Karpas-422 (cell line): ENCODE results near the gene PDXP. TPM values are rescaled to one million over a fixed set of nuclear protein-coding genes. Genes with fewer than 3 reads are reported as not detected.

Source experiments
- DNase-seq: peaks from one replicate; pipeline ENCODE4 v3.0.0-alpha.2; 2015
- H2AFZ ChIP-seq: fragments of 200-600 bp; sonication (generic); 2 replicates; pipeline ENCODE4 v1.6.1; 2014; ENCODE audit warnings: antibody characterized with exemption, low read length, mixed read lengths
- H3K27ac ChIP-seq: fragments of 200-600 bp; sonication (generic); 2 replicates; pipeline ENCODE4 v1.5.1; 2014; ENCODE audit warnings: mild to moderate bottlenecking, low read length, moderate library complexity
- H3K27me3 ChIP-seq: fragments of 200-600 bp; sonication (generic); 2 replicates; pipeline ENCODE4 v1.6.1; 2014; ENCODE audit warnings: low read length, mixed read lengths
- H3K36me3 ChIP-seq: fragments of 200-600 bp; sonication (generic); 2 replicates; pipeline ENCODE4 v1.6.1; 2014; ENCODE audit warnings: low read length, mixed read lengths; ENCODE audit not compliant: insufficient read depth
- H3K4me1 ChIP-seq: fragments of 200-600 bp; sonication (generic); 2 replicates; pipeline ENCODE4 v1.6.1; 2014; ENCODE audit warnings: mild to moderate bottlenecking, low read length, mixed read lengths
- H3K4me2 ChIP-seq: fragments of 200-600 bp; sonication (generic); 2 replicates; pipeline ENCODE4 v1.6.1; 2014; ENCODE audit warnings: low read length, low read depth, mild to moderate bottlenecking; ENCODE audit not compliant: poor library complexity, severe bottlenecking
- H3K4me3 ChIP-seq: fragments of 200-600 bp; sonication (generic); 2 replicates; pipeline ENCODE4 v1.5.1; 2014; ENCODE audit warnings: mild to moderate bottlenecking, antibody characterized with exemption, low read length, mixed read lengths
- H3K79me2 ChIP-seq: fragments of 200-600 bp; sonication (generic); 2 replicates; pipeline ENCODE4 v1.6.1; 2014; ENCODE audit warnings: mild to moderate bottlenecking, low read length, mixed read lengths
- H3K9ac ChIP-seq: fragments of 200-600 bp; sonication (generic); 2 replicates; pipeline ENCODE4 v1.6.0; 2014; ENCODE audit warnings: low read length
- H3K9me2 ChIP-seq: fragments of 200-600 bp; sonication (generic), shearing (Covaris generic); replicated peaks from 2 replicates; pipeline ENCODE4 v1.6.0; 2014; ENCODE audit warnings: mild to moderate bottlenecking, low read length, moderate library complexity; ENCODE audit not compliant: insufficient read depth
- H3K9me3 ChIP-seq: fragments of 300-700, 200-600 bp; sonication (generic); 2 replicates; pipeline ENCODE4 v1.6.1; 2014; ENCODE audit warnings: low read length, mixed read lengths
- H4K20me1 ChIP-seq: fragments of 200-600 bp; sonication (generic); 2 replicates; pipeline ENCODE4 v1.6.1; 2014; ENCODE audit warnings: mild to moderate bottlenecking, antibody characterized with exemption, low read length, low read depth; ENCODE audit not compliant: insufficient read depth
- total RNA-seq: library from RNA; depleted of rRNA; stranded (reverse); fragments of >200 nt; shearing (Covaris generic); gene quantifications from 2 replicates; pipeline ENCODE4 v1.2.3, GENCODE V29; 2014; ENCODE audit warnings: low replicate concordance

Gene PDXP
- total RNA-seq, 1 experiment from 2014 or later = 78.9 TPM

DNA sequence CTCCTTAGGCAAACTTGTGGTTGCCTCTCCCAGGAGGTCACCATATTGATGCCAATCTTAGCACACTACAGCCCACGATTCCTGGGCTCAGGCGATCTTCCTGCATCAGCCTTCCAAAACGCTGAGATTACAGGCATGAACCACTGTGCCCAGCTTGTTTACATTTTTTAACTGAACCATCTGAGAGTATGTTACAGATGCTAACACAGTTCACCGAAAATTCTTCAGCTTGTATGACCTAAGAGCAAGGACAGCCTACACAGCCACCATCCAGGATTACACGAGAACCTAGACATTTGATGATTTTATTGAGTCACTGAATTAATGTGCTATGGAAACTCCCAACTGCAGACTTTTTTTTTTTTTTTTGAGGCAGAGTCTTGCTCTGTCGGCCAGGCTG is 11.1 kb downstream of the PDXP start:
- Histone ChIP-seq H3K9me2 (no peaks in the 10 kb centered on the region), H2AFZ (no peak overlapping the region), H3K4me1 (peaks cover 17% of the 10 kb centered on the region), H3K4me2 (no peak overlapping the region), H3K27ac (no peak overlapping the region), H3K79me2 (peaks cover 28% of the 10 kb centered on the region), H3K27me3 (no peaks in the 10 kb centered on the region), H3K4me3 (no peak overlapping the region), H3K9ac (no peak overlapping the region), H3K36me3 (no peaks in the 10 kb centered on the region; the same call in none of the 2 replicates), H3K9me3 (no peaks in the 10 kb centered on the region), H4K20me1 (peaks cover 20% of the 10 kb centered on the region; the same call in 1 of the 2 replicates)
- DNase-seq = no peak

DNA sequence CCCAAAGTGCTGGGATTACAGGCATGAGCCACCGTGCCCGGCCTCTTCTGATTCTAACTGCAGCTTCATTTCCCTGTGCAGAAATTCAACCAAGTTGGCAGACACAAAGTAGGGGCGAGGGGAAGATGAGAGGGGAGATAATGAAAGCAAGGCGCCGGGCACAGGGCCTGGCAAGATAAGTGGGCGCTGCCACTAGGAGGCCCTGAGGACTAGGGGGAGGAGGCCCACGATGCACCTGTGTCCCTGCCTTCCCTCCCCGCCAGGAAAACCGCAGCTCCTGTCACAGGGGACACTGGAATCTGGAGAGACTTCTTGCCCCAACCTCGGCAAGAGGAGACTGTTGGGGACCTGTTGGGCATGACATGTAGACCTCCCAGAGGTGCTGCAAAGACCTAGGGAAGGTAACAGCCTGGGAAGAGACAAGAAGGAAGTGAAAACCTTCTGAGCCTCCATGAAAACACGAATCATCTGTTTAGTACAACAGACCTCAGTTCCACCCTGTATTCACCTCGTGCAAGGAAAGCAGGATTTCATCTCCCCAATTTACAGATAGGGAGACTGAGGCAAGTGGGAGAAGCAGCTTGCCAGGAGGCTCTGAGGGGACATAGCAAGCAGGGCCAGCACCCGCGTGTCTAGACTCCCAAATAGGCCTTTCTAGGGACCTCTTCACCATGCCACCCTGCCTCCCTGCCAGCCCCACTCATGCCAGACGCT is 13.8 kb downstream of the PDXP start:
- H3K27me3 ChIP-seq = no peaks in the 10 kb centered on the region
- no peak overlapping the region for H3K4me2 ChIP-seq
- H3K4me3 ChIP-seq = no peak overlapping the region
- H4K20me1 ChIP-seq = no peaks in the 10 kb centered on the region
- DNase-seq = no peak
- H3K4me1 ChIP-seq = peaks cover 38% of the 10 kb centered on the region
- H2AFZ ChIP-seq = no peak overlapping the region
- no peak overlapping the region for H3K27ac ChIP-seq
- H3K9me2 ChIP-seq = no peaks in the 10 kb centered on the region
- no peaks in the 10 kb centered on the region for H3K9me3 ChIP-seq
- no peaks in the 10 kb centered on the region for H3K36me3 ChIP-seq
- H3K9ac ChIP-seq = no peak overlapping the region
- peaks cover 6% of the 10 kb centered on the region; the same call in 1 of the 2 replicates for H3K79me2 ChIP-seq

DNA sequence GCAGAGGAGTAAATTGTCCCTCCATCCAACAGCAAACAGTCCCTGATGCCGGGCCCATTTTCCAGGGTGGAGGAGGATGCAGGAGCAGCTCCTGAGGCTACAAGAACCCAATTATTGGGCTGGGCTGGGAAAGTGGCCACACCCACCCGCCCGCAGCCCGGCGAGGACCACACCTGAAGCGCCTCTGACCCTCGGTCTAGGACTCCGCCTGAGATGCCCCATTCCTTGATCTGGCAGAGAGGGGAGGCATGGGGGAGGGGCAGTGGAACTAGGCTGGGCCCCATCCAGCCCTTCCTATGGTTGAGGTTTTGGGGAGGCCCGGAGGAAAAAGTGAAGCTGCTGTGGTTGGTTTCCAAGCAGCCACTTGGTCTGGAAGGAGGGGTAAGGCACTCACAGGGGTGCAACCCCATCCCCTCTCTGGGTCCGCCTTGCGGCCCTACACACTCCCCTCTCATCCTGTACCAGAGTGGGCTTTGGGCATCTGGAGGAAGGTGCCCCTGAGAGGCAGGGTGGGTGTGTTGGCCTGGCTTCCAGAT is 14.5 kb downstream of the PDXP start:
- Histone ChIP-seq H3K36me3 (no peaks in the 10 kb centered on the region), H3K4me3 (no peak overlapping the region), H3K4me1 (peaks cover 34% of the 10 kb centered on the region), H3K27me3 (no peaks in the 10 kb centered on the region), H3K9ac (no peak overlapping the region), H3K9me3 (no peaks in the 10 kb centered on the region), H3K4me2 (no peak overlapping the region), H2AFZ (no peak overlapping the region), H4K20me1 (no peaks in the 10 kb centered on the region), H3K27ac (no peak overlapping the region), H3K79me2 (no peaks in the 10 kb centered on the region), H3K9me2 (no peaks in the 10 kb centered on the region)
- no peak for DNase-seq

DNA sequence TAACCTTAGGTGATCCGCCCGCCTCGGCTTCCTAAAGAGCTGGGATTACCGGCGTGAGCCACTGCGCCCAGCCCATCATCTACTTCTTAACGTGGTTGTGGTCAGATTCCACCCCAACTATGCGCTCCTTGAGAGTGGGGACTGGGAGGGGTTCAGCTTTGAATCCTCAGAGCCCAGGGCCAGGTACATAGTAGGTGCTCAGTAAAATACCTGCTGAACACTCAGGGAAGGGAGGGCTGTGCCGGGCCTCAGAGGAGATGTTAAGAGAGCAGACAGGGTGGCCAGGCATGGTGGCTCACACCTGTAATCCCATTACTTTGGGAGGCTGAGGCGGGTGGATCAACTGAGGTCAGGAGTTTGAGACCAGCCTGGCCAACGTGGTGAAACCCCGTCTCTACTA is 15.7 kb downstream of the PDXP start:
- Histone ChIP-seq H2AFZ (no peak overlapping the region), H3K79me2 (no peaks in the 10 kb centered on the region), H4K20me1 (no peaks in the 10 kb centered on the region), H3K9ac (no peak overlapping the region), H3K9me3 (no peaks in the 10 kb centered on the region), H3K4me1 (peaks cover 34% of the 10 kb centered on the region), H3K9me2 (no peaks in the 10 kb centered on the region), H3K36me3 (no peaks in the 10 kb centered on the region), H3K4me3 (no peak overlapping the region), H3K27me3 (no peaks in the 10 kb centered on the region), H3K4me2 (no peak overlapping the region), H3K27ac (no peak overlapping the region)
- DNase-seq = no peak

DNA sequence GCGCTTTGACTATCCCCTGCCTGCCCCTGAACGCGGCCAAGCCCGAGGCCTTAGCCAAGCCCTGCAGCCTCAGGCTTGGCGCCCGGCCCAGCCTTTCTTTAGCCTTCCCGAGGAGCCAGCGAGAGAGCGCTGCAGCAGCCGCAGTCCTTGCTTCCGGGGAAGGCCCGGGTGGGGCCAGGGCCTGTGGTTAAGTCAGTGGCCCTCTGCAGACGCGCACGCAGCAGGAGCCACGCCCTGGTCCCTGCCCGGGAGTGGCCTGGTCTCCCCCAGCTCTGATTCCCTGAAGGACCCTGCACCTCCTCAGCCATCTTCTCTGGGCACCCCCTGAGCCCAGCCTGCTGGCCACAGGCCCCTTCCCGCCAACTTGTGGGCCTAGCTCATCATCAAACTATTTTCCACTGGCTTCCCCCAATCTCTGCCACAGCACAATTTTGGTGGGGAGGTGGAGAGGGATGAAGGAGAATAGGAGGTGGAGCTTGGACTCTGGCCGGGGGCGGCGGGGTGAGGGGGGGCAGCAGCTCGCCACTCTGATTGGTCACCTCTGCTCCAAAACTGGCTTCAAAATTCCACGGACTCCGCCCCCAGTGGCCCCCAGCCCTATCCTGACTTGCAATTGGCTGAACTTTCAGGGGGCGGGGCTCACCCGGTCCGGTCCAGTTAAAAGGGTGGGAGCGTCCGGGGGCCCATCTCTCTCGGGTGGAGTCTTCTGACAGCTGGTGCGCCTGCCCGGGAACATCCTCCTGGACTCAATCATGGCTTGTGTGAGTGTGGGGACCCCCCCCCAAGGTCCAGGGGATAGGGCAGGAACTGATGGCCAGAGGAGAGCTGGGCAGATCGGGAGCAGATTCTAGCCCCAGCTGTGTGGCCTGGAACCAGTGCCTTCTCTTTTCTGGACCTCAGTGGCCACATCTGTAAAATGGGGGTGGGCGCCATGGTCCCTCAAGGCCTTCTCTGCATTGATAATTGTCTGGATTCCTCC is 16.7 kb downstream of the PDXP start, which contains the start of gene LGALS1:
Gene LGALS1, plus strand, starts transcription at position 686 of the 979 bp plus-strand sequence. Its CDS starts 67 bp downstream, at position 753.
- Histone ChIP-seq H3K4me1 (peaks cover 34% of the 10 kb centered on the region), H4K20me1 (no peaks in the 10 kb centered on the region), H3K79me2 (no peaks in the 10 kb centered on the region), H3K9ac (peak within 1 kb of the TSS; percentile 75), H3K27ac (peak within 1 kb of the TSS; percentile 85), H3K36me3 (no peaks in the 10 kb centered on the region), H3K9me2 (no peaks in the 10 kb centered on the region), H3K4me2 (peak within 1 kb of the TSS; percentile 86), H2AFZ (peak within 1 kb of the TSS; percentile 52; the same call in 1 of the 2 replicates), H3K4me3 (peak within 1 kb of the TSS; percentile 69), H3K27me3 (no peaks in the 10 kb centered on the region), H3K9me3 (no peaks in the 10 kb centered on the region)
- peak; percentile 87 for DNase-seq

DNA sequence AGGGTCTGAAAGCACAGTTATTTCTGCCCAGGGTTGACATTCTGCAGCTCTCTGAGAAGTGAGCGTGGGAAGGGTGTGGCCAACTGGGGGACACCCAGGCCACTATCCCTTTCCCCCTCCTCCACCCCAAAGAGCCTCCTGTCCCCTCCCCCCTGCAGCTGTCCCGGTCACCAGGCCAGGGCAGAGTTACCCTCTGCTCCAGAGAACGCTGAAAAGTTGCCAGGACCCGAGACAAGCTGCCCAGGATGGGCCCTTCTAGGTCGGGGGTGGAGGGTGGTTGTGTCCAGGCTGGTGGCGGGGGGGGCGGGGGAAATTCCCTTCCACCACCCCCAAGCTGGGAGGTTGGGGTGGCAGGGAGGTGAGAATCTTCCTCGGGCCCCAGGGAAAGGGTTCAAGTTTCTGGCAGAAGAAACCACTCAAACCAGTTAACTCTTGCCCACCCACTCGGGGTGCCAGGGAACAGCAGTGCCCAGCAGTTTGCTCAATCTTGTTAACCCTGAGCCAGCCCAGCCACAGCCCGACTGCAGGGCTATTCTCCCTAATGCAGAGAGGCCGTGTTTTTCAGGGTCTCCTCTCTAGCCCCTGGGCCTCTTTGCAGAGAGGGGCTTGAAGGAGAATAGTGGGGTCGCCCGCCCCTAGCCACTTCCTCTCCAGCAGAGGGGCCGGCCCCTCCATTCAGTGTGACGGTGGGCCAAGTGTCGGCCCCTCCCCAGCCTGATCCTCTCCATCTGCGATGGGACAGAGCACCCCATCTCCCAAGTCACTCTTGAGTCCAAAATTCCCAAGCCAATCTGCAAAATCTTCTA is 17.6 kb downstream of the PDXP start:
- DNase-seq = peak; percentile 55
- peak overlapping the region; percentile 75 for H3K9ac ChIP-seq
- no peaks in the 10 kb centered on the region for H3K27me3 ChIP-seq
- H3K9me2 ChIP-seq = no peaks in the 10 kb centered on the region
- peak overlapping the region; percentile 86 for H3K4me2 ChIP-seq
- H3K4me1 ChIP-seq = peaks cover 34% of the 10 kb centered on the region
- no peaks in the 10 kb centered on the region for H3K9me3 ChIP-seq
- peak overlapping the region; percentile 69 for H3K4me3 ChIP-seq
- H3K27ac ChIP-seq = peak overlapping the region; percentile 85
- no peaks in the 10 kb centered on the region for H3K79me2 ChIP-seq
- no peaks in the 10 kb centered on the region for H4K20me1 ChIP-seq
- H2AFZ ChIP-seq = no peak overlapping the region
- H3K36me3 ChIP-seq = no peaks in the 10 kb centered on the region

DNA sequence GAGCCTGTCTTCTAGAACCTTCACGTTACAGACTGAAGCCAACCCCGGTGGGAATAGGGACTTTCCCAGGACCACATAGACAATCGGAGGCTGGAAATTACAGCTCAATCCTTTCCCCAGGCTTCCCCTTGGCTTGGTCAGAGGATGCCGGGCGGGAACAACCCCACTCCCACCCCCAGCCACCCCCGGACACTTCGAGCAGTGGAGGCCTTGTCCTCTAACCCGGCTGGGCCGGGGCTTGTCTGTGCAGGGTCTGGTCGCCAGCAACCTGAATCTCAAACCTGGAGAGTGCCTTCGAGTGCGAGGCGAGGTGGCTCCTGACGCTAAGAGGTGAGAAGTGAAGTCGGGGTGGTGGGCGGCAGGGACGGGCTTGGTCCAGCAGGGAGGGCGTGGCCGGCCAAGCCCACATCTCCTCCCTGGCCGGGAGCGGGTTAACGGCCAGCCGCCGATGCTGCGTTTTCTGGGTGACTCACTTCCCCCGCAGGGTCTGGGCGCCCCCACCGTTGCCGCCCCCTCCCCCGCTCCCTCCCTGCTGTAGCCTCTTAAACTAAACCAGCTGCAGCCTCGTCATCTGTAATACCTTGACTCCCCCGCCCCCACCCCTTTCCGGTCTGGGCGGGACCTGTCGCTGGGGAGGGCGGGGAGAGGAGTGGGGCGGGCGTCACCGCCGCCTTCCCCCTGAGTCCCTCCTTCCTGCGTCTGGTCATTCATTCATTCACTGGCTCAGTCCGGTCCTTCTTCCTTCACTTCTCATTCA is 18.4 kb downstream of the PDXP start:
- Histone ChIP-seq H3K79me2 (no peaks in the 10 kb centered on the region), H2AFZ (peak overlapping the region; percentile 88; the same call in 1 of the 2 replicates), H4K20me1 (no peaks in the 10 kb centered on the region), H3K4me1 (peaks cover 38% of the 10 kb centered on the region), H3K27ac (peak overlapping the region; percentile 85), H3K4me2 (peak overlapping the region; percentile 86), H3K27me3 (no peaks in the 10 kb centered on the region), H3K4me3 (peak overlapping the region; percentile 69), H3K36me3 (no peaks in the 10 kb centered on the region), H3K9me3 (no peaks in the 10 kb centered on the region), H3K9ac (peak overlapping the region; percentile 75), H3K9me2 (no peaks in the 10 kb centered on the region)
- peak; percentile 96 for DNase-seq
